CD4-positive, alpha-beta T cell (primary cell): Measurements from ENCODE around the gene HRH3. TPM values are rescaled to one million over a fixed set of nuclear protein-coding genes. Genes with fewer than 3 reads are reported as not detected.

ENCODE experiments used
- ATAC-seq: fragments of 200-7000 bp; cut with Tn5 transposase; one replicate; pipeline ENCODE4 v1.10.0; 2022; ENCODE audit warnings: mild to moderate bottlenecking; ENCODE audit not compliant: poor library complexity
- CTCF ChIA-PET: fragments of 350-600 bp; sonication (Branson Sonifier 250); formaldehyde crosslinking; loops from one replicate; lab custom pipeline; 2021; ENCODE audit warnings: antibody characterized with exemption, inconsistent platforms; lab: Charles Lee
- POLR2A ChIA-PET: fragments of 350-600 bp; sonication (Branson Sonifier 250); formaldehyde crosslinking; loops from one replicate; lab custom pipeline; 2021; ENCODE audit warnings: antibody characterized with exemption, inconsistent platforms; lab: Charles Lee
- DNase-seq, 14 experiments: peaks; one replicate each; pipeline ENCODE4 v3.0.0-alpha.2; 2013 to 2020; ENCODE audit warnings: mixed read lengths in 2 of 14
- H3K27ac ChIP-seq, 2 donors: one replicate each; pipeline versions ENCODE4 v1.5.1 to v1.7.0; 2013; ENCODE audit warnings: low read length in 2 of 2, low read depth in 1 of 2, mild to moderate bottlenecking in 1 of 2
- H3K27me3 ChIP-seq, 2 experiments: 1 replicate in 1 of 2; 2 replicates in 1 of 2; pipeline versions ENCODE4 v1.6.1 to v1.7.0; 2013; ENCODE audit warnings: low read length in 2 of 2, control low read depth in 1 of 2, mild to moderate bottlenecking in 1 of 2, moderate library complexity in 1 of 2; ENCODE audit not compliant: insufficient read depth in 2 of 2, control insufficient read depth in 1 of 2
- H3K36me3 ChIP-seq: one replicate; pipeline ENCODE4 v1.6.1; 2013; ENCODE audit warnings: low read length, control low read depth; ENCODE audit not compliant: insufficient read depth
- H3K4me1 ChIP-seq: one replicate; pipeline ENCODE4 v1.6.1; 2013; ENCODE audit warnings: low read length, control low read depth; ENCODE audit not compliant: insufficient read depth
- H3K4me3 ChIP-seq: one replicate; pipeline ENCODE4 v1.5.1; 2013; ENCODE audit warnings: mild to moderate bottlenecking, low read length, moderate library complexity
- H3K9me3 ChIP-seq, 2 experiments: 1 replicate in 1 of 2; 2 replicates in 1 of 2; pipeline versions ENCODE4 v1.6.1 to v1.7.0; 2013; ENCODE audit warnings: low read length in 2 of 2, mild to moderate bottlenecking in 2 of 2, control low read depth in 1 of 2, moderate library complexity in 1 of 2; ENCODE audit not compliant: control insufficient read depth in 1 of 2, insufficient read depth in 1 of 2
- H3K27ac Mint-ChIP-seq: one replicate; pipeline ENCODE4 v1.8.0; 2020; ENCODE audit warnings: mixed read lengths
- H3K27me3 Mint-ChIP-seq: one replicate; pipeline ENCODE4 v1.8.0; 2021; ENCODE audit warnings: mixed read lengths
- H3K36me3 Mint-ChIP-seq: one replicate; pipeline ENCODE4 v1.8.0; 2021; ENCODE audit warnings: low read depth, mixed read lengths
- H3K4me1 Mint-ChIP-seq: one replicate; pipeline ENCODE4 v1.8.0; 2021; ENCODE audit warnings: low read depth, mixed read lengths
- H3K4me3 Mint-ChIP-seq: one replicate; pipeline ENCODE4 v1.8.0; 2020; ENCODE audit warnings: mild to moderate bottlenecking, mixed read lengths
- H3K9me3 Mint-ChIP-seq: one replicate; pipeline ENCODE4 v1.8.0; 2020; ENCODE audit warnings: mixed read lengths
- CTCF ChIP-seq: fragments of 200-600 bp; IDR thresholded peaks from one replicate; pipeline ENCODE4 v1.8.0; 2022; ENCODE audit warnings: antibody characterized with exemption, mild to moderate bottlenecking
- intact Hi-C, 2 experiments: fragments of 100-400 bp; cut with DNase I in 1 of 2; cut with micrococcal nuclease in 1 of 2; formaldehyde crosslinking; loops; one replicate each; pipeline versions ENCODE4 v1.15.1 to v1.9.0; 2023 to 2025; cut with DNase I, micrococcal nuclease
- total RNA-seq, 174 experiments: library from RNA in 2 of 174; stranded (reverse) in 2 of 174; gene quantifications; one replicate each; pipeline ENCODE4 v1.2.3 and lab custom pipeline; 2021 to 2026

HRH3 gene
- total RNA-seq, 2 experiments from 2014 or later: not detected

GRCh38 chr20:62241506-62241905 lies 21.4 kb upstream of the HRH3 start:
- intact Hi-C loops: no loop called here
- TF ChIP-seq CTCF: no peak
- Histone ChIP-seq H3K27ac (peak overlapping the region in 1 of 2 donors; percentile 3), H3K27me3 (no peaks in the 10 kb centered on the region), H3K4me3 (no peak overlapping the region), H3K9me3 (no peaks in the 10 kb centered on the region), H3K4me1 (peaks cover 48% of the 10 kb centered on the region), H3K36me3 (peaks cover 23% of the 10 kb centered on the region)
- Mint-ChIP-seq H3K4me3 (peak overlapping the region; percentile 69), H3K27me3 (no peaks in the 10 kb centered on the region), H3K36me3 (peaks cover 28% of the 10 kb centered on the region), H3K4me1 (peaks cover 50% of the 10 kb centered on the region), H3K27ac (peak overlapping the region; percentile 27), H3K9me3 (no peaks in the 10 kb centered on the region)
- no peak for DNase-seq
- no peak for ATAC-seq
- ChIA-PET POLR2A (no interaction called here), CTCF (no interaction called here)

- peak overlapping the region; percentile 89 for H3K4me3 Mint-ChIP-seq
- intact Hi-C loops: no loop called here
- peaks cover 28% of the 10 kb centered on the region for H3K36me3 Mint-ChIP-seq
- ATAC-seq (no peak), DNase-seq (no peak)
- Histone ChIP-seq H3K27me3 (no peaks in the 10 kb centered on the region), H3K9me3 (no peaks in the 10 kb centered on the region), H3K27ac (no peak overlapping the region), H3K4me1 (peaks cover 44% of the 10 kb centered on the region), H3K4me3 (no peak overlapping the region), H3K36me3 (peaks cover 14% of the 10 kb centered on the region)
- CTCF ChIA-PET: no interaction called here
- no peaks in the 10 kb centered on the region for H3K9me3 Mint-ChIP-seq
- peak overlapping the region; percentile 8 for H3K27ac Mint-ChIP-seq
- POLR2A ChIA-PET: interaction anchor here (0.6 kb wide), 1 partner anchor 93 kb away, joined by 3 read pairs; no protein-coding TSS in a partner anchor
- no peak for TF ChIP-seq CTCF
- H3K27me3 Mint-ChIP-seq: peaks cover 3% of the 10 kb centered on the region
- H3K4me1 Mint-ChIP-seq: peaks cover 50% of the 10 kb centered on the region
Observed at GRCh38 chr20:62240020-62240685, 20.1 kb upstream of the HRH3 start.

- Mint-ChIP-seq H3K36me3 (peaks cover 22% of the 10 kb centered on the region), H3K4me3 (peak overlapping the region; percentile 89), H3K27me3 (peaks cover 3% of the 10 kb centered on the region), H3K9me3 (no peaks in the 10 kb centered on the region), H3K4me1 (peaks cover 44% of the 10 kb centered on the region), H3K27ac (peak overlapping the region; percentile 83)
- H3K4me3 ChIP-seq: peak overlapping the region; percentile 64
- ATAC-seq (no peak), DNase-seq (no peak)
- H3K36me3 ChIP-seq: peaks cover 11% of the 10 kb centered on the region
- H3K4me1 ChIP-seq: peaks cover 38% of the 10 kb centered on the region
- H3K9me3 ChIP-seq: peaks cover 0 to 2% of the 10 kb centered on the region in 2 experiments
- H3K27me3 ChIP-seq: no peaks in the 10 kb centered on the region
- TF ChIP-seq CTCF: no peak
- intact Hi-C loops: loop anchor here (2.0 to 5.0 kb wide), 6 partner anchors 57 to 978 kb away; partner anchors contain the start of genes ADRM1 (in 2 of the 2), CABLES2 (in 1 of the 2), LSM14B (in 1 of the 2) and MTG2 (in 1 of the 2)
- ChIA-PET CTCF (no interaction called here), POLR2A (interaction anchor here (0.6 kb wide), 1 partner anchor 92 kb away, joined by 3 read pairs; no protein-coding TSS in a partner anchor)
- H3K27ac ChIP-seq: peak overlapping the region in 1 of 2 donors; percentile 7
Observed at GRCh38 chr20:62239278-62239879, 19.3 kb upstream of the HRH3 start.
